Right atrium auricular region (tissue), 2 donors: ENCODE measurements around the gene FBXO38. TPM values are rescaled to one million over a fixed set of nuclear protein-coding genes. Genes with fewer than 3 reads are reported as not detected.
A peak's percentile ranks its signal among the peaks of the same experiment; 100 is the strongest.

ENCODE experiments used
- DNase-seq: peaks from one replicate; pipeline ENCODE4 v3.0.0-alpha.2; 2019; ENCODE audit warnings: low spot score
- H3K27ac ChIP-seq, 2 donors: fragments of 200-600 bp; sonication (generic); 1 replicate in 1 of 2; 2 replicates in 1 of 2; pipeline ENCODE4 v1.5.1; 2016 to 2019
- H3K27me3 ChIP-seq, 2 donors: fragments of 200-600 bp; sonication (generic); one replicate each; pipeline versions ENCODE4 v1.5.1 to v1.6.0; 2017 to 2019
- H3K36me3 ChIP-seq: fragments of 200-600 bp; sonication (generic); one replicate; pipeline ENCODE4 v1.5.1; 2016
- H3K4me1 ChIP-seq, 2 donors: fragments of 200-600 bp; sonication (generic); one replicate each; pipeline versions ENCODE4 v1.5.1 to v1.6.0; 2017 to 2019
- H3K4me3 ChIP-seq, 2 donors: fragments of 200-600 bp; sonication (generic); 1 replicate in 1 of 2; 2 replicates in 1 of 2; pipeline ENCODE4 v1.5.1; 2017 to 2019; ENCODE audit warnings: mild to moderate bottlenecking in 1 of 2, moderate library complexity in 1 of 2
- H3K9me3 ChIP-seq, 2 donors: fragments of 200-600 bp; sonication (generic); one replicate each; pipeline ENCODE4 v1.5.1; 2019
- CTCF ChIP-seq, 2 donors: fragments of 200-600 bp; sonication (generic); IDR thresholded peaks; one replicate each; pipeline ENCODE4 v1.5.1; 2019; ENCODE audit warnings: antibody characterized with exemption in 2 of 2
- total RNA-seq, 2 donors: library from RNA; depleted of rRNA; stranded (reverse); fragments of >200 nt; gene quantifications; one replicate each; pipeline ENCODE4 v1.1.0, GENCODE V29; 2016

FBXO38 gene
- total RNA-seq, 2 donors from 2014 or later = 32.2 to 36.7 TPM

GRCh38 chr5:148416921-148417320 is 33.2 kb downstream of the FBXO38 start:
- Histone ChIP-seq H3K36me3 (peaks cover 73% of the 10 kb centered on the region), H3K27ac (peak overlapping the region; percentile 33 to 70), H3K27me3 (no peaks in the 10 kb centered on the region), H3K4me3 (no peak overlapping the region), H3K9me3 (no peaks in the 10 kb centered on the region), H3K4me1 (peaks cover 0 to 15% of the 10 kb centered on the region in 2 donors)
- TF ChIP-seq CTCF (IDR thresholded peaks at IDR 0.05) = no peak
- DNase-seq = no peak

- H3K36me3 ChIP-seq = peaks cover 68% of the 10 kb centered on the region
- H3K4me1 ChIP-seq = peaks cover 0 to 15% of the 10 kb centered on the region in 2 donors
- H3K27ac ChIP-seq = no peak overlapping the region
- no peak overlapping the region for H3K4me3 ChIP-seq
- TF ChIP-seq CTCF (IDR thresholded peaks at IDR 0.05) = no peak
- H3K27me3 ChIP-seq = no peaks in the 10 kb centered on the region
- H3K9me3 ChIP-seq = no peaks in the 10 kb centered on the region
- DNase-seq = no peak
These were observed 34.8 kb downstream of the FBXO38 start for GRCh38 chr5:148418511-148418910.

- no peak for TF ChIP-seq CTCF (IDR thresholded peaks at IDR 0.05)
- Histone ChIP-seq H3K27me3 (no peaks in the 10 kb centered on the region), H3K4me1 (peaks cover 0 to 12% of the 10 kb centered on the region in 2 donors), H3K36me3 (peaks cover 75% of the 10 kb centered on the region), H3K27ac (no peak overlapping the region), H3K9me3 (no peaks in the 10 kb centered on the region), H3K4me3 (no peak overlapping the region)
- no peak for DNase-seq
These were observed 37.9 kb downstream of the FBXO38 start for GRCh38 chr5:148421661-148422060.

GRCh38 chr5:148425808-148426207 is 42.0 kb downstream of the FBXO38 start:
- peaks cover 0 to 3% of the 10 kb centered on the region in 2 donors for H3K4me1 ChIP-seq
- no peak for DNase-seq
- peaks cover 59% of the 10 kb centered on the region for H3K36me3 ChIP-seq
- H3K27ac ChIP-seq = no peak overlapping the region
- H3K9me3 ChIP-seq = no peaks in the 10 kb centered on the region
- TF ChIP-seq CTCF (IDR thresholded peaks at IDR 0.05) = no peak
- H3K4me3 ChIP-seq = no peak overlapping the region
- H3K27me3 ChIP-seq = no peaks in the 10 kb centered on the region

- H3K27ac ChIP-seq = no peak overlapping the region
- no peak overlapping the region for H3K4me3 ChIP-seq
- H3K36me3 ChIP-seq = peaks cover 59% of the 10 kb centered on the region
- no peak for TF ChIP-seq CTCF (IDR thresholded peaks at IDR 0.05)
- no peaks in the 10 kb centered on the region for H3K27me3 ChIP-seq
- DNase-seq = no peak
- H3K9me3 ChIP-seq = no peaks in the 10 kb centered on the region
- H3K4me1 ChIP-seq = peaks cover 0 to 3% of the 10 kb centered on the region in 2 donors
These were observed 42.8 kb downstream of the FBXO38 start for GRCh38 chr5:148426514-148426913.

- no peaks in the 10 kb centered on the region for H3K9me3 ChIP-seq
- H3K36me3 ChIP-seq = peaks cover 56% of the 10 kb centered on the region
- TF ChIP-seq CTCF (IDR thresholded peaks at IDR 0.05) = no peak
- no peaks in the 10 kb centered on the region for H3K27me3 ChIP-seq
- no peak overlapping the region for H3K27ac ChIP-seq
- no peak for DNase-seq
- peaks cover 0 to 3% of the 10 kb centered on the region in 2 donors for H3K4me1 ChIP-seq
- H3K4me3 ChIP-seq = no peak overlapping the region
These were observed 43.7 kb downstream of the FBXO38 start for GRCh38 chr5:148427370-148428042.
